Activated CD8-positive, alpha-beta T cell treated with anti-CD3 and anti-CD28 coated beads for 36 hours (primary cell): Measurements from ENCODE around the gene MTERF2. TPM values are rescaled to one million over a fixed set of nuclear protein-coding genes. Genes with fewer than 3 reads are reported as not detected.

Experiments
- ATAC-seq: fragments of 200-7000 bp; cut with Tn5 transposase; one replicate; pipeline ENCODE4 v1.10.0; 2021; ENCODE audit warnings: mild to moderate bottlenecking, moderate library complexity
- CTCF ChIA-PET: fragments of 350-600 bp; sonication (Branson Sonifier 250); formaldehyde crosslinking; loops from one replicate; lab custom pipeline; 2021; ENCODE audit warnings: antibody characterized with exemption; lab: Charles Lee
- POLR2A ChIA-PET: fragments of 350-600 bp; sonication (Branson Sonifier 250); formaldehyde crosslinking; loops from one replicate; lab custom pipeline; 2021; ENCODE audit warnings: antibody characterized with exemption; lab: Charles Lee
- DNase-seq: peaks from one replicate; pipeline ENCODE4 v3.0.0-alpha.2; 2020
- H3K27ac Mint-ChIP-seq: one replicate; pipeline ENCODE4 v1.8.0; 2021; ENCODE audit warnings: mild to moderate bottlenecking, mixed read lengths
- H3K27me3 Mint-ChIP-seq: one replicate; pipeline ENCODE4 v1.8.0; 2021; ENCODE audit warnings: mixed read lengths
- H3K36me3 Mint-ChIP-seq: one replicate; pipeline ENCODE4 v1.8.0; 2021; ENCODE audit warnings: low read depth, mixed read lengths
- H3K4me1 Mint-ChIP-seq: one replicate; pipeline ENCODE4 v1.8.0; 2021; ENCODE audit warnings: low read depth, mixed read lengths
- H3K4me3 Mint-ChIP-seq: one replicate; pipeline ENCODE4 v1.8.0; 2021; ENCODE audit warnings: mild to moderate bottlenecking, moderate library complexity, mixed read lengths
- H3K9me3 Mint-ChIP-seq: one replicate; pipeline ENCODE4 v1.8.0; 2021; ENCODE audit warnings: mixed read lengths
- intact Hi-C: fragments of 100-400 bp; cut with micrococcal nuclease; formaldehyde crosslinking; loops from one replicate; pipeline ENCODE4 v1.10.0; 2022
- total RNA-seq, 2 experiments: library from RNA; stranded (reverse); gene quantifications; one replicate each; pipeline ENCODE4 v1.2.3, GENCODE V29; 2021
- TF ChIP-seq, protein P1 (sequence below): fragments of 200-600 bp; IDR thresholded peaks from one replicate; pipeline ENCODE4 v1.8.0; 2022; ENCODE audit warnings: antibody characterized with exemption, mild to moderate bottlenecking

The MTERF2 gene
- total RNA-seq, 2 experiments from 2014 or later = 4.8 to 5.9 TPM

DNA sequence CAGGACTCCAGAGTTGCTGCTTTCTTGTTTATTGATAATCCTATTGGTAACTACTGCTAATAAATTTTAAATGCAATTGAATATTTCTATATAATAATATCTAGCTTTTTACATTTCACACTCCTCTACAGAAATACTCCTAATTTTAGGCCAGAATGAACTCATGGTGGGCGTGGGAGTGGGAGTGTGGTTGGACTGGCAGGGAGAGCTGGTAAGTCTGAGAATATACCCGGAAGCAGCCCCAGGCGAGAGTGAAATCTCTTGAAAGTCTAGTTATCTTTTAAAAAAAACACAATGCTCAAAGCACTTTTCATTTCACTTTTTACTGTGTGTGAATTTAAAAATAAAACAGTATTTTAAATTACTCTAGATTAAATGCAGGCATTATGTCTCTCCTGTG lies 26.5 kb downstream of the MTERF2 start:
- POLR2A ChIA-PET = no interaction called here
- peaks cover 46% of the 10 kb centered on the region for H3K4me1 Mint-ChIP-seq
- TF ChIP-seq, protein P1, sequence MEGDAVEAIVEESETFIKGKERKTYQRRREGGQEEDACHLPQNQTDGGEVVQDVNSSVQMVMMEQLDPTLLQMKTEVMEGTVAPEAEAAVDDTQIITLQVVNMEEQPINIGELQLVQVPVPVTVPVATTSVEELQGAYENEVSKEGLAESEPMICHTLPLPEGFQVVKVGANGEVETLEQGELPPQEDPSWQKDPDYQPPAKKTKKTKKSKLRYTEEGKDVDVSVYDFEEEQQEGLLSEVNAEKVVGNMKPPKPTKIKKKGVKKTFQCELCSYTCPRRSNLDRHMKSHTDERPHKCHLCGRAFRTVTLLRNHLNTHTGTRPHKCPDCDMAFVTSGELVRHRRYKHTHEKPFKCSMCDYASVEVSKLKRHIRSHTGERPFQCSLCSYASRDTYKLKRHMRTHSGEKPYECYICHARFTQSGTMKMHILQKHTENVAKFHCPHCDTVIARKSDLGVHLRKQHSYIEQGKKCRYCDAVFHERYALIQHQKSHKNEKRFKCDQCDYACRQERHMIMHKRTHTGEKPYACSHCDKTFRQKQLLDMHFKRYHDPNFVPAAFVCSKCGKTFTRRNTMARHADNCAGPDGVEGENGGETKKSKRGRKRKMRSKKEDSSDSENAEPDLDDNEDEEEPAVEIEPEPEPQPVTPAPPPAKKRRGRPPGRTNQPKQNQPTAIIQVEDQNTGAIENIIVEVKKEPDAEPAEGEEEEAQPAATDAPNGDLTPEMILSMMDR = no peak
- no peaks in the 10 kb centered on the region for H3K9me3 Mint-ChIP-seq
- H3K27me3 Mint-ChIP-seq = no peaks in the 10 kb centered on the region
- intact Hi-C loops = no loop called here
- CTCF ChIA-PET = interaction anchor here (1.7 kb wide), 1 partner anchor 10 kb away, joined by 8 read pairs; no protein-coding TSS in a partner anchor
- peaks cover 15% of the 10 kb centered on the region for H3K36me3 Mint-ChIP-seq
- ATAC-seq (no peak), DNase-seq (no peak)
- H3K27ac Mint-ChIP-seq = no peak overlapping the region
- H3K4me3 Mint-ChIP-seq = no peak overlapping the region

GRCh38 chr12:106957583-106957982 lies 29.4 kb downstream of the MTERF2 start:
- TF ChIP-seq, protein P1 = no peak
- ChIA-PET POLR2A (no interaction called here), CTCF (interaction anchor here (1.0 kb wide), 1 partner anchor 19 kb away, joined by 3 read pairs; no protein-coding TSS in a partner anchor)
- DNase-seq (no peak), ATAC-seq (no peak)
- peak overlapping the region; percentile 95 for H3K27ac Mint-ChIP-seq
- peaks cover 32% of the 10 kb centered on the region for H3K4me1 Mint-ChIP-seq
- H3K4me3 Mint-ChIP-seq = peak overlapping the region; percentile 96
- H3K36me3 Mint-ChIP-seq = peaks cover 16% of the 10 kb centered on the region
- H3K27me3 Mint-ChIP-seq = no peaks in the 10 kb centered on the region
- intact Hi-C loops = no loop called here
- H3K9me3 Mint-ChIP-seq = no peaks in the 10 kb centered on the region

DNA sequence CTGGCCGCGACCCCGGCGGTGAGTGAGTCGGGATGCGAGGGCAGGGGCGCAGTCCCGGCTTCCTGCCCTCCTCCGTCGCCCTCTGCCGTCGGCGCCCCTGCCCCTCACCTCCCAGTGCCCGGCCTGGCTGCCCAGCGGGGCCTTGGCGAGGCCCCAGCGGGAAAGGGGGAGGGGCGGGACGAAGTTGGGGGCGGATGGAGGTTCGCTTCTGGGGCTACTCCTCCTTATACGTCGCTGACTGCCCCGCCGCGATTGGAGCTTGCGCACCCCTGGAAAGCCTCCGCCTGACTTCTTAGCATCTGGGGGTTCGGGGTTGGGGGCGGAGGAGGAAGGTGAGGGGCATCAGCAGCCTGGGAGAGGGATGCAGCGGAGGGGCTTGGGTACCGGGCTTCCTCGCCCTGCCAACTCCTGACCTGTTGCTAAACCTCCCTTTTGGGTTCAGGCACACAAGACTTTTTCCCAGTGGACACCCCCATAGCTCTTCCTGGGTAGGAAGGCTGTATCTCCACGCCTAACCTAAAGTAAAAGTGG lies 30.8 kb downstream of the MTERF2 start:
- intact Hi-C loops = no loop called here
- TF ChIP-seq, protein P1 = no peak
- ATAC-seq (peak; percentile 45), DNase-seq (peak; percentile 78)
- Mint-ChIP-seq H3K27ac (peak overlapping the region; percentile 95), H3K9me3 (no peaks in the 10 kb centered on the region), H3K4me1 (peaks cover 24% of the 10 kb centered on the region), H3K4me3 (peak overlapping the region; percentile 96), H3K36me3 (peaks cover 16% of the 10 kb centered on the region), H3K27me3 (no peaks in the 10 kb centered on the region)
- POLR2A ChIA-PET = interaction anchor here (0.7 to 2.2 kb wide), 11 partner anchors 12 to 654 kb away, joined by 3 to 11 read pairs (median 3); partner anchors contain the start of genes CRY1 and MTERF2
- CTCF ChIA-PET = interaction anchor here (0.8 to 1.8 kb wide), 5 partner anchors 10 to 37 kb away, joined by 3 to 5 read pairs (median 3); partner anchors contain the start of gene MTERF2

DNA sequence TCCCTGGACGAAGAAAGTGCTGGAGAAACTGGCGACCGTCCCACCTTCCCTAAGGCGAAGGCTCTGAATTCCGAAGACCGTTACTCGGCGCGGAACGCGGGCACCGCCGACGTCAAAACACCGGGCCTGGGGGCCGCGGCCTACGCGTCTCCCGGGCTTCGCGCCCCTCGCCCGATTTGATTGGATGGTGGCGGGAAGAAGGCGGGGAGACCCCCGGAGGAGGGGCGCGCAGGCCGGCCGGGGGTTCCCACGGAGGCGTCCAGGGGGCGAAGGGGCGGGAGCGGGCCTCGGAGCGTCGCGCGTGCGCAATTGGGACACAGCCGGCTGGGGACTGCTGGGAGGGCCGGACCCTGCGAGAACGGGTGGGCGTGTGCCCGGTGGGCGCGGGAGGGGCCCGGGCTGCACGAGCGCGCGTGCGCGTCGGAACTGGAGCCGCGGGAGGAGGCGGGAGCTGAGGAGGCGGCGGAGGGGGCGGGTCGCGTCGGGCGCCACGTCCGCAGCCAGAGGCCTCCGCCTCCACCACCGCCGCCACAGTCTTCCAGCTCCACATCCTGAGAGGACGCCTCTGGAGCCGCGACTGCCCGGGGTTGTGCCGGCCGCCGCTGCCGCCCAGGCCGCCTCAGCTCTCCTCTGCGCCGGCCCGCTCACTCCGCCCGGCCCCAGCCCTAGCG lies 31.4 kb downstream of the MTERF2 start, which contains the start of gene TMEM263:
TSS of gene TMEM263 (plus strand) at position 531 of the 671 bp plus-strand sequence. CDS start 11,210 bp downstream, outside the sequence.
- Mint-ChIP-seq H3K27ac (peak within 1 kb of the TSS; percentile 95), H3K27me3 (no peaks in the 10 kb centered on the region), H3K9me3 (no peaks in the 10 kb centered on the region), H3K36me3 (peaks cover 13% of the 10 kb centered on the region), H3K4me3 (peak within 1 kb of the TSS; percentile 96), H3K4me1 (peaks cover 19% of the 10 kb centered on the region)
- TF ChIP-seq, protein P1 = no peak
- ChIA-PET POLR2A (interaction anchor here (0.7 to 2.2 kb wide), 10 partner anchors 12 to 654 kb away, joined by 3 to 11 read pairs (median 3); partner anchors contain the start of genes CRY1, MTERF2 and POLR3B), CTCF (interaction anchor here (0.8 to 1.8 kb wide), 4 partner anchors 11 to 36 kb away, joined by 3 to 5 read pairs (median 4); partner anchors contain the start of gene MTERF2)
- ATAC-seq (peak; percentile 86), DNase-seq (peak; percentile 92)
- intact Hi-C loops = no loop called here
